Right renal cortex interstitium (tissue), 3 donors: Measurements from ENCODE around the gene SLPI. TPM values are rescaled to one million over a fixed set of nuclear protein-coding genes. Genes with fewer than 3 reads are reported as not detected.

Experiments used
- DNase-seq, 3 donors: peaks; one replicate each; pipeline ENCODE4 v3.0.0-alpha.2; 2013; ENCODE audit warnings: low read depth in 3 of 3, low spot score in 2 of 3
- polyA plus RNA-seq, 3 donors: library from polyadenylated mRNA; unstranded; fragments of 120-200 nt; gene quantifications; one replicate each; pipeline ENCODE4 v1.2.1, GENCODE V29; 2013; ENCODE audit not compliant: insufficient read length in 3 of 3

Gene SLPI, protein sequence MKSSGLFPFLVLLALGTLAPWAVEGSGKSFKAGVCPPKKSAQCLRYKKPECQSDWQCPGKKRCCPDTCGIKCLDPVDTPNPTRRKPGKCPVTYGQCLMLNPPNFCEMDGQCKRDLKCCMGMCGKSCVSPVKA
- not detected for polyA plus RNA-seq

- no peak for DNase-seq
Measured at GRCh38 chr20:45254383-45255262, at the start of gene SLPI. Gene SLPI, minus strand, starts transcription at chr20:45254564. Its CDS starts 21 bp downstream, at chr20:45254543.

DNA sequence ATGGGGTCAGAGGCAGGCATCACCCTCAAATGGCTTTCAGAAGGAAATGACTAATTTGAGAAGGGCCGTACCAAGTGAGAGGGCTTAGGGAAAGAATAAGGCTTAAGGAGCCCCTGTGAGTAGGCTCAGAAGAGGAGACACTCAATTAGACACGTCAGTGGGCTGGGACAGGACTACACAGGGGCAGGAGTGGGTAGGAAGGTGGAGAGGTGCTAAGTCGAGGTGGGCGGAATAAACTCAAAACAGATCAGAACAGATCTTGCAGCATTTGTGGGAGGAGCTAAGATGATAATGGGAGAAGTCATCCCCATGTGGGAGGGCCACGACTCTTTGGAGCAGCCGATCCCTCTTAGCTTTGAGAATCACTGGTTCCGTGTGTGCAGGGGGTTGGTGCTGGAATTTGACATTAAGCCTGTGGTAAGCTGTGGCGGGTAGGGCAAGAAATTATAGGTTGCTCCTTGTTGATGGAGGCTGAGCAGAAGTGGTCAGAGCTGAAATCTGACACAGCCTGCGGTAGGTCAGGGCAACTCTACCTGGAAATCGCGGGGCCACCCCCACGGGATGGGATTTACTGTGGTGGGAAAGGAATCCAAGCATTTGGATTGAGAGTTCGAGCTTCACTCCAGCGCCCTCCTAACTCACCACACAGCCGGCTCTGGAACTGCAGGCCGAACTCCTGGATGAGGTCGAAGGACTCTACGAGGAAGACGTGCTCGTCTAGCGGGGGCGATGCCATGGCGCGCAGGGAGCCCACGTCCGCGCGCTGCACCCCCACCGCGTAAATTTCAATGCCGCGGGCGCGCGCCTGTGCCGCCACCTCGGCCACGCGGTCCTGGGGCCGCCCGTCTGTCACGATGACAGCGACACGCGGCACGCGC is 49.5 kb upstream of the SLPI start:
- DNase-seq, result no peak

DNA sequence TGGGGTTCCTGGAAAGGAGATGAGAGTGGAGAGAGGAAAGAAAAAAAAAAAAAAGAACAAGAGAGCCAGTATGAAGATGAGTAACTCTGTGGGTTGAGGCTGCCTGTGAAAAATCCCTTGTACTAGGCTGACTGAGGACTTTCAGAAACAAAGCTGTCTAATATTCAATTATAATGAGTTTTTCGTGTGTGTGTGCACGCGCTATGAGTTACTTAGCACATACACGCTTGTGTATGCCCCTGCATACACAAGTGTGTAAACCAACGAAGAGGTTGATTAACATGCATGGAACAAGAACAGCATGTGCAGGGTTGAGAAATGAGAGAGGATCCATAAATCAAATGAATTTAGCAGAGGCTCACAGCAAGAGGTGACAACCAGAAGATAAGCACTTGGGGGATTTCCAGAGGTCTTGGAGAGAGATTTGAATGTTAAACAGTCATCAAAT is 47.5 kb upstream of the SLPI start:
- no peak for DNase-seq

DNA sequence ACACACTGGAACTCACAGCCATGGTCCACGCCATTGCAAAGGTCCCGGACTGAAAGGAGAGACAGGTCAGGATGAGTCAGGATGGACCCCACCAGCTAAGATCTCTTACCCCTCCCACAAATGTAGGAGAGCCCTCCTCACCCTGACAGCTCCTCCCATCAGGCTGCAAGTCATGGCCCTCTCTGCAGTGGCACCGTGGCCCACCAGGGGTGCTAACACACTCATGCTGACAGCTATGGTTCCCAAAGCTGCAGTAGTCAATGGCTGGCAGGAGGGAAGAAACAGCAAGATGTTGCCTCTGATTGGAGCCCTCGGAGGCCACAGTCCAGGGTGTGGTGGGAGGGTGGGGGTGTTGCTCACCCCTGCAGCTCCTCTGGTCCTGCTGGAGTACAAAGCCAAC is 46.6 kb upstream of the SLPI start:
- DNase-seq, result no peak

DNA sequence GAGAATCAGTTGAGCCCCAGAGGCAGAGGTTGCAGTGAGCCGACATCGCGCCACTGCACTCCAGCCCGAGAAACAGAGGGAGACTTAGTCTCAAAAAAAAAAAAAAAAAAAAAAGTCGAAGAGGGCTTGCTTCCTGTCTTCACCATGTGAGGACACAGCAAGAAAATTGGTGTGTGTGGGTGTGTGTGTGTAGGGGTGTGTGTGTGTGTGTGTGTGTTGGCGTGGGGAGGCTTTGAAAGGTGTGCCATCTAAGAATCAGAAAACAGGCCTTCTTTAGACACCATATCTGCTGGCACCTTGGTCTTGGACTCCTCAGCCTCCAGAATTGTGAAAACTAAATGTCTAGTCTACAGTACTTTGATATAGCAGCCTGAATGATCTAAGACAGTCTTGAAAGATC is 45.4 kb upstream of the SLPI start:
- no peak for DNase-seq

DNA sequence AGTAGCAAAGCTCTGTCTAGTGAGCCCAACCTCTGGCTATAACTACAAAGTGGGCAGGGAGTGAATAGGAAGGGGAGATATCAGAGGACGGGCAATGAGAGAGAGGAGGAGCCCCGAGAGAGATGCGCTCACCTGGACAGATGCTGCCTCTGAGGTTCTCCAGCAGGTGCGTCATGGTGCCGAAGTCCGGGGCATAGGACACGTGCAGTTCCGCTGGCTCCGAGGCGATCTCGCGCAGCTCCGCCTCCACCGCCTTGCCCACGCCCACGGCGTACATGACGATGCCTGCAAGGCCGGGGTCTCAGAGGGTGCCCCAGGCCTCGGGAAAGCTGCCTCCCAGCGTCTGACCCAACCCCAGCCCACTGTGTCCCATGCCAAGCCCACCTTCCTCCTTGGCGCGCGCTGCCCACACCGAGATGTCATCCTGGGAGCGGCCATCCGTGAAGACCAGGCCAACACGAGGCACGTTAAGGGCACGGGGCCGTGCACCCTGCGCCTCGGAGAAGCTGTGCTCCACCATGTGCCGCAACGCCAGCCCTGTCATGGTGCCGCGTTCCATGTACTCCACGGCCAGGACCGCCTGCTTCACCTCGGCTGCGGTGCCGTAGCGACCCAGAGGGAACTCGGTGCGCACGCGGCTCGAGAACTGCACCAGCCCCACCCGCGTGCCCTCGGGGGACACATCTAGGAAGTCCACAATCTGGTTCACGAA is 43.6 kb upstream of the SLPI start:
- no peak for DNase-seq

GRCh38 chr20:45294659-45295058 is 40.3 kb upstream of the SLPI start:
- no peak for DNase-seq

DNA sequence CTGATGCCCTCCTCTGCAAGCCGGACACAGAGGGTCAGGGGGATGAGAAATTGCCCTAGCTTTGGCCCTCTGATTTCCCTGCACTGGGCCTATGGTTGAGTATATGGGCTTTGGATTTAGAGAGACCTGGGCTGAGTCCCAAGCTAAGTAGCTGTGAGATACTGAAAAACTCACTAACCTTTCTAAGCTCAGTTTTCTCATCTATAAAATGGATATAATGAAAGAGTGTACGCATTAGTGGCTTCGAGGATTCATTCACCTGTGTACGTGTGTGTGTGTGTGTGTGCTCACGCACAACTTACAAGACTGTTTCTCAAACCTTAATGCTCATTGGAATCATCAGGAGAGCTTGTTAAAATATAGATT is 39.6 kb upstream of the SLPI start:
- DNase-seq, result no peak

GRCh38 chr20:45293041-45294002 is 39.0 kb upstream of the SLPI start:
- DNase-seq, result peak; percentile 36 to 55 (median 50)

- no peak for DNase-seq
Measured at GRCh38 chr20:45292343-45292742, 38.0 kb upstream of the SLPI start.

DNA sequence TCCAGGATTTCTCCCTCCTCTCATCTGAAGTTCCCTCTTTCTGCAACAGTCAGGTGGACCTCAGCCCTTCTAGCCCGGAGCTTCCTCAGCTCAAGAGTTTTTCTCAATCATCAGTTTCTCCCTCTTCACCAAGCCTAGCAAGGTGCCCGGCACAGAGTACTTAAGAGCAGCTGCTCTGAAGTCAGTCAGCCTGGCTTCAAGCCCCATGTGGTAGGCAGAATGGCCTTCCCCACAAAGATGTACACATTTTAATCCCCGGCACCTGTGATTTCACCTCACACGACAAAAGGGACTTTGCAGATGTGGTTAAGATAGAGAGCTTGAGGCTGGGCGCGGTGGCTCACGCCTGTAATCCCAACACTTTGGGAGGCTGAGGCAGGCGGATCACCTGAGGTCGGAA is 37.2 kb upstream of the SLPI start:
- no peak for DNase-seq

DNA sequence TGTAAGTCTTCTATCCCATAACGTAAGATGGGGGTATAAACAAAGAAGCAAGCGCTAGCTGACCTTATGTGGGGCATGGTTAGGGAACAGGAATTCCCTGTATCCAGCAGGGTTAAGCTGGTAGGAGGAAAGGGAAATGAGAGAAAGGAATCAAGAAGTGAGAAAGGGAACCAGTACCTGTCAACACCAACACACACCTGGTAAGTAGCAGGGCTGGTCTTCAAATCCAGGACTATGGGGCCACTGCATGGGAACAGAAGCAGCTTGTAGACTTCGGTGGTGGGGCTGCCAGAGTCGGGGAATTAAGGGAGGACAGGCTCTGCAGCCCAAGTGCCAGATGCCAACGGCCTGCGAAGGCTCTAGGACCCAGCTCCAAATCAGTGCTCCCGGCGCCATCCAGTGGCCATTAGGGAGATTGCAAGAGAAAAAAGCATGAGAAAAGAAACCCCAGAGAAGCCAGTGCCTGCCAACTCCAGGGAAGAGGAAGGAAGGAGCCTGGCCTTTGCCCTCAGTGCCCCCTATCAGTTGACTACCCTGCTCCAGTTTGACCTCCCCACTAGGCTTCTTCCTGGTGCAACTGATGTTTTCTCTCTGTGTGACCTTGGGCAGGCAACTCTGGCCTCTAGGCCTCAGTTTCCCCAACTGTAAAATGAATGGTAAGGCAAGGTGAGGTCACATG is 36.5 kb upstream of the SLPI start:
- peak in 2 of 3 donors; percentile 60 to 75 for DNase-seq

GRCh38 chr20:45289942-45290676 is 35.7 kb upstream of the SLPI start:
- no peak for DNase-seq

GRCh38 chr20:45288860-45289259 is 34.5 kb upstream of the SLPI start:
- no peak for DNase-seq

- no peak for DNase-seq
Measured at GRCh38 chr20:45288376-45288775, 34.0 kb upstream of the SLPI start.

DNA sequence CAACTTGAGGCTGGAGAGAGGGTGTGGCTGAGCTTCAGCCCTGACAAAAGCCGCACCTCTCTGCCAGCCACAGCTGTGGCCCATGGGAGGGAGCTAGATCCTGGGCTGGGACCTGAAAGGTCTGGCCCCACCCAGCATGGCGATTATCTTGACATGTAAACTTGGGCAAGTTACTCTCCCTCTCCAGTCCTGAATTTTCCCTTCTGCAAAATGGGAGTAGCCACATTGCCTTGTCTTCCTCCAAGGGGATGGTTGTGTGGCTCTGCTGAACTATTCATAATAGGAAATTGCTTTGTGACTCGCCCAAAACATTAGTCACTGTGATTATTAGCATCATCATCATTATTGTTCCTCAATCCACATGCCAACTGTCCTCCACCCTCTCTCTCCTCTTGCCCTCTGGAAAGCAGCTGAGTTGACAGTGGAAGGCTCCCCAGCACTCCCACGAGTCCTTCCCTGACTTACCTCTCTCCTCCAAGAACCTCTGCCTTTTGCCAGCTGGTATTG is 29.2 kb upstream of the SLPI start:
- DNase-seq, result no peak

GRCh38 chr20:45282700-45283550 is 28.6 kb upstream of the SLPI start:
- DNase-seq, result no peak
